SK-N-SH (cell line): ENCODE results near the gene SLC9A6. TPM values are rescaled to one million over a fixed set of nuclear protein-coding genes. Genes with fewer than 3 reads are reported as not detected.
A peak's percentile ranks its signal among the peaks of the same experiment; 100 is the strongest.

Experiments
- CTCF ChIA-PET: fragments of 300-600, 350-600 bp; formaldehyde crosslinking; extraction: SDS; loops from one replicate; lab custom pipeline; 2021; lab: Yijun Ruan, JAX
- POLR2A ChIA-PET: fragments of 350-600 bp; sonication (Branson Sonifier 250); formaldehyde crosslinking; extraction: SDS; loops from one replicate; lab custom pipeline; 2020; ENCODE audit warnings: antibody characterized with exemption, inconsistent platforms; lab: Yijun Ruan, JAX
- DNase-seq: peaks from one replicate; pipeline ENCODE4 v3.0.0; 2012
- H2AFZ ChIP-seq: fragments of 200-600 bp; sonication (generic); 2 replicates; pipeline ENCODE4 v1.8.1; 2016; ENCODE audit warnings: antibody characterized with exemption, mild to moderate bottlenecking, low read depth
- H3F3A ChIP-seq: fragments of 200-600 bp; sonication (generic); replicated peaks from 2 replicates; pipeline ENCODE3; 2016; ENCODE audit warnings: antibody characterized with exemption, mild to moderate bottlenecking; ENCODE audit not compliant: insufficient read depth
- H3K27ac ChIP-seq, 2 experiments: fragments of 200-500 bp in 1 of 2; fragments of 200-600 bp in 1 of 2; sonication (Bioruptor generic) in 1 of 2; sonication (generic), shearing (Covaris generic) in 1 of 2; 2 replicates each; pipeline versions ENCODE4 v1.5.1 to v1.6.1; 2014 to 2016; ENCODE audit warnings: low read depth in 2 of 2, inconsistent platforms in 1 of 2, low read length in 1 of 2, mild to moderate bottlenecking in 1 of 2, mixed read lengths in 1 of 2
- H3K27me3 ChIP-seq: fragments of 200-600 bp; sonication (generic), shearing (Covaris generic); 2 replicates; pipeline ENCODE4 v1.6.1; 2016; ENCODE audit warnings: mixed run types; ENCODE audit not compliant: insufficient read depth
- H3K36me3 ChIP-seq, 2 experiments: fragments of 200-500 bp in 1 of 2; fragments of 200-600 bp in 1 of 2; sonication (Bioruptor generic) in 1 of 2; sonication (generic) in 1 of 2; replicated peaks in 1 of 2; 2 replicates each; pipeline versions ENCODE3 to v1.5.1; 2014 to 2016; ENCODE audit warnings: low read length in 1 of 2, mild to moderate bottlenecking in 1 of 2; ENCODE audit not compliant: insufficient read depth in 2 of 2, control insufficient read depth in 1 of 2
- H3K4me1 ChIP-seq, 2 experiments: fragments of 200-500 bp in 1 of 2; fragments of 200-600 bp in 1 of 2; sonication (Bioruptor generic) in 1 of 2; sonication (generic), shearing (Covaris generic) in 1 of 2; 2 replicates each; pipeline versions ENCODE4 v1.5.1 to v1.6.1; 2014 to 2016; ENCODE audit warnings: low read depth in 1 of 2, low read length in 1 of 2, mixed run types in 1 of 2; ENCODE audit not compliant: insufficient read depth in 2 of 2, control insufficient read depth in 1 of 2
- H3K4me2 ChIP-seq: fragments of 200-600 bp; sonication (generic), shearing (Covaris generic); 2 replicates; pipeline ENCODE4 v1.6.1; 2017; ENCODE audit warnings: mixed run types
- H3K4me3 ChIP-seq, 2 experiments: fragments of 200-500 bp in 1 of 2; fragments of 200-600 bp in 1 of 2; sonication (Bioruptor generic) in 1 of 2; sonication (generic), shearing (Covaris generic) in 1 of 2; 2 replicates each; pipeline versions ENCODE4 v1.5.1 to v1.8.1; 2014 to 2016; ENCODE audit warnings: low read depth in 2 of 2, inconsistent platforms in 1 of 2, low read length in 1 of 2, mild to moderate bottlenecking in 1 of 2, mixed read lengths in 1 of 2, moderate library complexity in 1 of 2
- H3K79me2 ChIP-seq: fragments of 200-600 bp; sonication (generic); 2 replicates; pipeline ENCODE4 v1.8.1; 2017; ENCODE audit warnings: mild to moderate bottlenecking; ENCODE audit not compliant: insufficient read depth
- H3K9ac ChIP-seq: fragments of 200-600 bp; sonication (generic); 2 replicates; pipeline ENCODE4 v1.6.1; 2017; ENCODE audit warnings: mixed run types
- H3K9me2 ChIP-seq: fragments of 200-600 bp; sonication (generic); 2 replicates; pipeline ENCODE4 v1.6.1; 2017; ENCODE audit warnings: mixed run types
- H3K9me3 ChIP-seq: fragments of 200-600 bp; sonication (generic); 2 replicates; pipeline ENCODE4 v1.6.1; 2017; ENCODE audit warnings: mixed run types, mild to moderate bottlenecking, moderate library complexity
- H4K20me1 ChIP-seq: fragments of 200-600 bp; sonication (generic); 2 replicates; pipeline ENCODE4 v1.6.1; 2017; ENCODE audit warnings: mild to moderate bottlenecking, mixed run types; ENCODE audit not compliant: insufficient read depth
- CHD2 ChIP-seq: fragments of 150-350 bp; IDR thresholded peaks from 2 replicates; pipeline ENCODE4 v1.6.1; 2018; ENCODE audit warnings: low read length; ENCODE audit not compliant: partially characterized antibody
- CTCF ChIP-seq: fragments of 200-600 bp; sonication (generic); IDR thresholded peaks from 2 replicates; pipeline ENCODE4 v1.6.1; 2017; ENCODE audit warnings: antibody characterized with exemption, mild to moderate bottlenecking, moderate library complexity
- ELF1 ChIP-seq: IDR thresholded peaks from 2 replicates; pipeline ENCODE4 v1.4.0; 2012
- EZH2phosphoT487 ChIP-seq: fragments of 200-600 bp; sonication (generic); IDR thresholded peaks from 2 replicates; pipeline ENCODE4 v1.6.1; 2017; ENCODE audit warnings: low read depth, mixed run types, mild to moderate bottlenecking, antibody characterized with exemption, moderate library complexity, borderline replicate concordance
- FOSL2 ChIP-seq: IDR thresholded peaks from 2 replicates; pipeline ENCODE4 v1.4.0; 2012; ENCODE audit warnings: low read depth, mild to moderate bottlenecking, moderate library complexity, borderline replicate concordance
- FOXJ3 ChIP-seq: sonication (generic); formaldehyde crosslinking; IDR thresholded peaks from 2 replicates; pipeline ENCODE4 v1.5.1; 2020; ENCODE audit warnings: mild to moderate bottlenecking, missing genetic modification reagents
- FOXM1 ChIP-seq: IDR thresholded peaks from 2 replicates; pipeline ENCODE4 v1.4.0; 2012; ENCODE audit warnings: low read depth, mild to moderate bottlenecking
- GABPA ChIP-seq: IDR thresholded peaks from 2 replicates; pipeline ENCODE4 v1.4.0; 2012; ENCODE audit warnings: low read depth, mild to moderate bottlenecking
- GATA2 ChIP-seq: sonication (generic); formaldehyde crosslinking; IDR thresholded peaks from 2 replicates; pipeline ENCODE4 v1.5.0; 2020; ENCODE audit warnings: mild to moderate bottlenecking, missing genetic modification reagents
- IRF3 ChIP-seq: fragments of 150-350 bp; IDR thresholded peaks from 2 replicates; pipeline ENCODE4 v1.6.1; 2016; ENCODE audit warnings: mild to moderate bottlenecking, low read depth, low read length
- JUND ChIP-seq: IDR thresholded peaks from 2 replicates; pipeline ENCODE4 v1.4.0; 2012
- NFIC ChIP-seq: IDR thresholded peaks from 2 replicates; pipeline ENCODE4 v1.4.0; 2012; ENCODE audit warnings: borderline replicate concordance
- POLR2AphosphoS5 ChIP-seq: IDR thresholded peaks from 2 replicates; pipeline ENCODE4 v1.6.1; 2012; ENCODE audit warnings: low read depth, low read length
- RAD21 ChIP-seq: IDR thresholded peaks from 2 replicates; pipeline ENCODE4 v1.6.1; 2012; ENCODE audit warnings: mild to moderate bottlenecking, low read length
- RCOR1 ChIP-seq: fragments of 150-350 bp; IDR thresholded peaks from 2 replicates; pipeline ENCODE4 v1.6.1; 2017; ENCODE audit warnings: antibody characterized with exemption, low read length
- SIN3A ChIP-seq: IDR thresholded peaks from 2 replicates; pipeline ENCODE4 v1.6.1; 2012; ENCODE audit warnings: low read depth, mild to moderate bottlenecking, low read length, moderate library complexity, borderline replicate concordance
- SMC3 ChIP-seq: IDR thresholded peaks from 2 replicates; pipeline ENCODE4 v1.6.1; 2012; ENCODE audit warnings: low read depth, low read length, improper control_type of control experiment
- TAF1 ChIP-seq: IDR thresholded peaks from 2 replicates; pipeline ENCODE4 v1.6.1; 2012; ENCODE audit warnings: low read depth, mild to moderate bottlenecking, low read length, moderate library complexity, borderline replicate concordance
- TEAD4 ChIP-seq: IDR thresholded peaks from 2 replicates; pipeline ENCODE4 v1.4.0; 2012; ENCODE audit warnings: mild to moderate bottlenecking, borderline replicate concordance; ENCODE audit not compliant: insufficient read depth
- USF1 ChIP-seq: IDR thresholded peaks from 2 replicates; pipeline ENCODE4 v1.4.0; 2012; ENCODE audit warnings: low read depth, borderline replicate concordance
- whole genome bisulfite sequencing: methylation state at CpG from one replicate; pipeline ENCODE4 v1.1.6; 2017; ENCODE audit warnings: low lambda C conversion rate; 5-methylcytosine and 5-hydroxymethylcytosine counted together
- polyA plus RNA-seq, 3 experiments: library from polyadenylated mRNA; depleted of rRNA; stranded (reverse); fragments of >200 nt; gene quantifications; 2 replicates each; pipeline ENCODE4 v1.2.3, GENCODE V29; 2012
- TF ChIP-seq, protein P1 (sequence below): fragments of 150-350 bp; IDR thresholded peaks from 2 replicates; pipeline ENCODE4 v1.6.1; 2017; ENCODE audit warnings: antibody characterized with exemption, low read length, low read depth, borderline replicate concordance
- TF ChIP-seq, protein P2 (sequence below): IDR thresholded peaks from 2 replicates; pipeline ENCODE4; 2012

Gene SLC9A6
- polyA plus RNA-seq, 1 of the 3 experiments (the other 2 are of a cell fraction) = 5.0 TPM

GRCh38 chrX:135951291-135951690 lies 33.9 kb upstream of the SLC9A6 start:
- WGBS = 38% methylated on average over 4 of the region's 4 CpGs

GRCh38 chrX:135973025-135973547 lies 12.1 kb upstream of the SLC9A6 start:
- ChIA-PET POLR2A (interaction anchor here (0.8 kb wide), 1 partner anchor 219 kb away, joined by 4 read pairs; no protein-coding TSS in a partner anchor), CTCF (interaction anchor here (1.0 kb wide), 1 partner anchor 55 kb away, joined by 3 read pairs; no protein-coding TSS in a partner anchor)
- H3F3A ChIP-seq = no peaks in the 10 kb centered on the region
- no peak for DNase-seq
- no peaks in the 10 kb centered on the region for H3K9me3 ChIP-seq
- H3K27me3 ChIP-seq = peaks cover 4% of the 10 kb centered on the region; the same call in 1 of the 2 replicates
- peak overlapping the region; percentile 70 to 83 for H3K4me3 ChIP-seq
- peaks cover 52% of the 10 kb centered on the region for H3K79me2 ChIP-seq
- peaks cover 0 to 2% of the 10 kb centered on the region in 2 experiments; a peak in 1 of 4 replicates for H3K4me1 ChIP-seq
- 28% methylated on average over 10 of the region's 10 CpGs for WGBS
- peak overlapping the region; percentile 86 for H3K9ac ChIP-seq
- no peaks in the 10 kb centered on the region for H3K9me2 ChIP-seq
- H3K4me2 ChIP-seq = peak overlapping the region; percentile 77
- peaks cover 0 to 3% of the 10 kb centered on the region in 2 experiments for H3K36me3 ChIP-seq
- H2AFZ ChIP-seq = no peak overlapping the region
- no peaks in the 10 kb centered on the region for H4K20me1 ChIP-seq
- peak overlapping the region; percentile 93 for H3K27ac ChIP-seq
- TF ChIP-seq, protein P1, sequence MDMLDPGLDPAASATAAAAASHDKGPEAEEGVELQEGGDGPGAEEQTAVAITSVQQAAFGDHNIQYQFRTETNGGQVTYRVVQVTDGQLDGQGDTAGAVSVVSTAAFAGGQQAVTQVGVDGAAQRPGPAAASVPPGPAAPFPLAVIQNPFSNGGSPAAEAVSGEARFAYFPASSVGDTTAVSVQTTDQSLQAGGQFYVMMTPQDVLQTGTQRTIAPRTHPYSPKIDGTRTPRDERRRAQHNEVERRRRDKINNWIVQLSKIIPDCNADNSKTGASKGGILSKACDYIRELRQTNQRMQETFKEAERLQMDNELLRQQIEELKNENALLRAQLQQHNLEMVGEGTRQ = no peak
- no peak for TF ChIP-seq SMC3
- no peak for TF ChIP-seq NFIC
- TF ChIP-seq ELF1 = no peak
- no peak for TF ChIP-seq CTCF
- TF ChIP-seq GABPA = no peak
- TF ChIP-seq, protein P2, sequence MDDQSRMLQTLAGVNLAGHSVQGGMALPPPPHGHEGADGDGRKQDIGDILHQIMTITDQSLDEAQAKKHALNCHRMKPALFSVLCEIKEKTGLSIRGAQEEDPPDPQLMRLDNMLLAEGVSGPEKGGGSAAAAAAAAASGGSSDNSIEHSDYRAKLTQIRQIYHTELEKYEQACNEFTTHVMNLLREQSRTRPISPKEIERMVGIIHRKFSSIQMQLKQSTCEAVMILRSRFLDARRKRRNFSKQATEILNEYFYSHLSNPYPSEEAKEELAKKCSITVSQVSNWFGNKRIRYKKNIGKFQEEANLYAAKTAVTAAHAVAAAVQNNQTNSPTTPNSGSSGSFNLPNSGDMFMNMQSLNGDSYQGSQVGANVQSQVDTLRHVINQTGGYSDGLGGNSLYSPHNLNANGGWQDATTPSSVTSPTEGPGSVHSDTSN = no peak
- no peak for TF ChIP-seq RCOR1

More at GRCh38 chrX:135951291-135951690, 33.9 kb upstream of the SLC9A6 start:
- H2AFZ ChIP-seq = no peak overlapping the region
- no peaks in the 10 kb centered on the region for H3K4me1 ChIP-seq
- H3K9me3 ChIP-seq = no peaks in the 10 kb centered on the region
- no peaks in the 10 kb centered on the region for H3K79me2 ChIP-seq
- no peak overlapping the region for H3K4me3 ChIP-seq
- no peak overlapping the region for H3K27ac ChIP-seq
- no peaks in the 10 kb centered on the region for H3F3A ChIP-seq
- no peaks in the 10 kb centered on the region for H3K27me3 ChIP-seq
- H3K36me3 ChIP-seq = no peaks in the 10 kb centered on the region
- no peak for DNase-seq
- no peak overlapping the region for H3K9ac ChIP-seq
- no peak overlapping the region for H3K4me2 ChIP-seq
- POLR2A ChIA-PET = no interaction called here
- CTCF ChIA-PET = no interaction called here
- TF ChIP-seq ELF1 (no peak), POLR2AphosphoS5 (no peak), IRF3 (no peak), USF1 (no peak), CHD2 (no peak), GATA2 (no peak), FOSL2 (no peak), SMC3 (no peak), JUND (no peak), TEAD4 (no peak), RAD21 (no peak), FOXM1 (no peak), TAF1 (no peak), NFIC (no peak), SIN3A (no peak), EZH2phosphoT487 (no peak), FOXJ3 (CRISPR knock-in tag) (no peak)
- TF ChIP-seq, protein P1 = no peak
- H4K20me1 ChIP-seq = no peaks in the 10 kb centered on the region
- H3K9me2 ChIP-seq = no peaks in the 10 kb centered on the region
